Esophagus squamous epithelium (tissue), 5 donors: ENCODE results near the gene MMP3. TPM values are rescaled to one million over a fixed set of nuclear protein-coding genes. Genes with fewer than 3 reads are reported as not detected.

Experiments
- DNase-seq: peaks from one replicate; lab custom pipeline; 2025; lab: John Stamatoyannopoulos, UW
- H3K27ac ChIP-seq, 4 donors: fragments of 200-600 bp; sonication (generic); one replicate each; pipeline ENCODE4 v1.5.1; 2016 to 2019; ENCODE audit warnings: mild to moderate bottlenecking in 1 of 4
- H3K27me3 ChIP-seq, 4 donors: fragments of 200-600 bp; sonication (generic); 1 replicate in 3 of 4; 2 replicates in 1 of 4; pipeline versions ENCODE4 v1.5.1 to v1.6.0; 2017 to 2021; ENCODE audit warnings: antibody characterized with exemption in 1 of 4
- H3K36me3 ChIP-seq, 3 donors: fragments of 200-600 bp; sonication (generic); one replicate each; pipeline ENCODE4 v1.5.1; 2016 to 2019
- H3K4me1 ChIP-seq, 3 donors: fragments of 200-600 bp; sonication (generic); one replicate each; pipeline ENCODE4 v1.5.1; 2017 to 2019
- H3K4me3 ChIP-seq, 4 donors: fragments of 200-600 bp; sonication (generic); 1 replicate in 3 of 4; 2 replicates in 1 of 4; pipeline ENCODE4 v1.5.1; 2016 to 2019; ENCODE audit warnings: mild to moderate bottlenecking in 2 of 4, moderate library complexity in 1 of 4
- H3K9me3 ChIP-seq, 3 donors: fragments of 200-600 bp; sonication (generic); one replicate each; pipeline ENCODE4 v1.5.1; 2016 to 2019
- CTCF ChIP-seq, 6 experiments: fragments of 450-650 bp in 4 of 6; fragments of 200-600 bp in 2 of 6; sonication (generic) in 2 of 6; IDR thresholded peaks; one replicate each; pipeline ENCODE4 v1.5.1; 2016 to 2019; ENCODE audit warnings: antibody characterized with exemption in 6 of 6, mild to moderate bottlenecking in 4 of 6, moderate library complexity in 4 of 6
- POLR2A ChIP-seq, 4 donors: fragments of 450-650 bp; IDR thresholded peaks; one replicate each; pipeline ENCODE4 v1.6.1; 2017; ENCODE audit warnings: antibody characterized with exemption in 4 of 4, mild to moderate bottlenecking in 4 of 4, moderate library complexity in 3 of 4
- WGBS, 2 donors: methylation state at CpG; one replicate each; pipeline ENCODE4 v1.1.5; 2018; 5-methylcytosine and 5-hydroxymethylcytosine counted together
- intact Hi-C: fragments of 100-400 bp; cut with DNase I; formaldehyde crosslinking; loops from one replicate; pipeline ENCODE4 v1.15.0; 2022
- total RNA-seq, 4 donors: library from RNA; depleted of rRNA; stranded (reverse); fragments of >200 nt; gene quantifications; one replicate each; pipeline ENCODE4 v1.1.0, GENCODE V29; 2016
- donor health status: DM: yes; HTN: yes; CAD: no.

Gene MMP3
- not detected for total RNA-seq

- Histone ChIP-seq H3K4me3 (no peak within 1 kb of the TSS), H3K27ac (no peak within 1 kb of the TSS), H3K9me3 (no peaks in the 10 kb centered on the region), H3K4me1 (peaks cover 0 to 8% (median 0%) of the 10 kb centered on the region in 3 donors), H3K36me3 (no peaks in the 10 kb centered on the region), H3K27me3 (peaks cover 0 to 55% (median 0%) of the 10 kb centered on the region in 4 donors)
- WGBS, 2 donors = 27 to 68% methylated on average over 4 of the region's 4 CpGs
- TF ChIP-seq POLR2A (IDR thresholded peaks at IDR 0.05) = no peak
- no peak for TF ChIP-seq CTCF (IDR thresholded peaks at IDR 0.05)
- intact Hi-C loops = no loop called here
- DNase-seq = no peak
These were observed at the start of gene MMP3 for GRCh38 chr11:102843489-102843888. Gene MMP3 (minus strand): TSS chr11:102843609. CDS start chr11:102843546, 63 bp downstream.

GRCh38 chr11:102891736-102892135, 48.3 kb upstream of the MMP3 start:
- H3K9me3 ChIP-seq = no peaks in the 10 kb centered on the region
- whole genome bisulfite sequencing, 2 donors = 100% methylated on average over 1 of the region's 1 CpG
- no peak overlapping the region for H3K4me3 ChIP-seq
- no peaks in the 10 kb centered on the region for H3K27me3 ChIP-seq
- intact Hi-C loops = no loop called here
- no peaks in the 10 kb centered on the region for H3K4me1 ChIP-seq
- H3K36me3 ChIP-seq = no peaks in the 10 kb centered on the region
- no peak for TF ChIP-seq CTCF (IDR thresholded peaks at IDR 0.05)
- no peak for TF ChIP-seq POLR2A (IDR thresholded peaks at IDR 0.05)
- no peak overlapping the region for H3K27ac ChIP-seq
- no peak for DNase-seq

GRCh38 chr11:102886999-102887398, 43.6 kb upstream of the MMP3 start:
- WGBS, 2 donors = 61 to 79% methylated on average over 4 to 5 of the region's 6 CpGs
- no peak for DNase-seq
- TF ChIP-seq CTCF (IDR thresholded peaks at IDR 0.05) (no peak), POLR2A (IDR thresholded peaks at IDR 0.05) (no peak)
- H3K9me3 ChIP-seq = no peaks in the 10 kb centered on the region
- H3K36me3 ChIP-seq = no peaks in the 10 kb centered on the region
- intact Hi-C loops = no loop called here
- no peak overlapping the region for H3K27ac ChIP-seq
- H3K4me3 ChIP-seq = no peak overlapping the region
- no peaks in the 10 kb centered on the region for H3K27me3 ChIP-seq
- no peaks in the 10 kb centered on the region for H3K4me1 ChIP-seq

- DNase-seq = no peak
- Histone ChIP-seq H3K27ac (no peak overlapping the region), H3K4me1 (no peaks in the 10 kb centered on the region), H3K36me3 (no peaks in the 10 kb centered on the region), H3K27me3 (no peaks in the 10 kb centered on the region), H3K4me3 (no peak overlapping the region), H3K9me3 (no peaks in the 10 kb centered on the region)
- TF ChIP-seq CTCF (IDR thresholded peaks at IDR 0.05) = no peak
- TF ChIP-seq POLR2A (IDR thresholded peaks at IDR 0.05) = no peak
- intact Hi-C loops = no loop called here
- 66 to 79% methylated on average over 3 of the region's 3 CpGs for WGBS, 2 donors
These were observed 39.7 kb upstream of the MMP3 start for GRCh38 chr11:102883141-102883540.

GRCh38 chr11:102882389-102883024, 39.1 kb upstream of the MMP3 start:
- H3K27ac ChIP-seq = no peak overlapping the region
- H3K4me3 ChIP-seq = no peak overlapping the region
- 73 to 76% methylated on average over 4 of the region's 4 CpGs for WGBS, 2 donors
- intact Hi-C loops = no loop called here
- no peaks in the 10 kb centered on the region for H3K36me3 ChIP-seq
- H3K4me1 ChIP-seq = no peaks in the 10 kb centered on the region
- no peaks in the 10 kb centered on the region for H3K27me3 ChIP-seq
- no peak for DNase-seq
- TF ChIP-seq CTCF (IDR thresholded peaks at IDR 0.05) (no peak), POLR2A (IDR thresholded peaks at IDR 0.05) (no peak)
- no peaks in the 10 kb centered on the region for H3K9me3 ChIP-seq
